ENCODE measurements around the gene APOD. TPM values are rescaled to one million over a fixed set of nuclear protein-coding genes. Genes with fewer than 3 reads are reported as not detected.

Gene APOD
- polyA plus RNA-seq, 4 donors, result 2.6 to 9.3 (median 8.3) TPM

- no peak for DNase-seq (ENCODE audit: low read depth in 4 of 4, low spot score in 3 of 4)
Measured at GRCh38 chr3:195535293-195535692, 48.4 kb downstream of the APOD start.

GRCh38 chr3:195532834-195533233 is 50.9 kb downstream of the APOD start:
- no peak for DNase-seq (ENCODE audit: low read depth in 4 of 4, low spot score in 3 of 4)

GRCh38 chr3:195532345-195532744 is 51.4 kb downstream of the APOD start:
- no peak for DNase-seq (ENCODE audit: low read depth in 4 of 4, low spot score in 3 of 4)

GRCh38 chr3:195531683-195532082 is 52.1 kb downstream of the APOD start:
- no peak for DNase-seq (ENCODE audit: low read depth in 4 of 4, low spot score in 3 of 4)

GRCh38 chr3:195526492-195526891 is 57.2 kb downstream of the APOD start:
- DNase-seq (ENCODE audit: low read depth in 4 of 4, low spot score in 3 of 4), result no peak

- no peak for DNase-seq (ENCODE audit: low read depth in 4 of 4, low spot score in 3 of 4)
Measured at GRCh38 chr3:195524171-195524896, 59.4 kb downstream of the APOD start.

GRCh38 chr3:195522254-195523023 is 61.3 kb downstream of the APOD start:
- DNase-seq (ENCODE audit: low read depth in 4 of 4, low spot score in 3 of 4), result no peak

Other genes starting within 250 kb of the APOD start
- gene ACAP2, start 140.9 kb downstream of the APOD start, polyA plus RNA-seq (ENCODE audit: insufficient read length in 4 of 4), result 10 to 100 TPM; 35.6 to 37.3 (median 36.2) TPM
- 10 to 100 TPM; 50.5 to 75.4 (median 57.9) TPM for gene PPP1R2, start 40.6 kb downstream of the APOD start, polyA plus RNA-seq (ENCODE audit: insufficient read length in 4 of 4)
- gene MUC20, start 137.0 kb upstream of the APOD start, polyA plus RNA-seq (ENCODE audit: insufficient read length in 4 of 4), result 10 to 100 TPM in 3 of 4 donors, 1 to 10 TPM in 1; 2.7 to 42.1 (median 23.0) TPM
- 1 to 10 TPM in 1 of 4 donors, under 1 TPM in 3; 0.62 to 2.8 (median 0.82) TPM for gene MUC4, start 228.0 kb upstream of the APOD start, polyA plus RNA-seq (ENCODE audit: insufficient read length in 4 of 4)